ENCODE data around the gene ADCK2.
"Not testable (repeated sequence)": the region's sequence is repeated elsewhere in the genome, so short reads cannot be mapped to it uniquely, and the experiment has no call there.

Gene ADCK2

GRCh38 chr7:140696680-140697446, 24.1 kb downstream of the ADCK2 start, which contains the start of gene NDUFB2:
Gene NDUFB2, plus strand, starts transcription at chr7:140696708. Its CDS starts 37 bp downstream, at chr7:140696745.
- DNase-seq = peak; percentile 75

GRCh38 chr7:140697447-140698143, 24.9 kb downstream of the ADCK2 start:
- DNase-seq = no peak

- no peak for DNase-seq
Observed at GRCh38 chr7:140698477-140698876, 25.7 kb downstream of the ADCK2 start.

- no peak for DNase-seq
Observed at GRCh38 chr7:140702774-140703173, 30.0 kb downstream of the ADCK2 start.

- no peak for DNase-seq
Observed at GRCh38 chr7:140704205-140704604, 31.5 kb downstream of the ADCK2 start.

GRCh38 chr7:140707132-140707531, 34.4 kb downstream of the ADCK2 start:
- DNase-seq = no peak

GRCh38 chr7:140708764-140709163, 36.0 kb downstream of the ADCK2 start:
- not testable (repeated sequence) for DNase-seq

- not testable (repeated sequence) for DNase-seq
Observed at GRCh38 chr7:140712392-140712791, 39.6 kb downstream of the ADCK2 start.

GRCh38 chr7:140714331-140715040, 41.7 kb downstream of the ADCK2 start:
- no peak for DNase-seq

GRCh38 chr7:140719721-140720120, 47.0 kb downstream of the ADCK2 start:
- no peak for DNase-seq

- DNase-seq = no peak
Observed at GRCh38 chr7:140722254-140722653, 49.5 kb downstream of the ADCK2 start.

GRCh38 chr7:140723006-140723405, 50.3 kb downstream of the ADCK2 start:
- no peak for DNase-seq

- DNase-seq = no peak
Observed at GRCh38 chr7:140723574-140723973, 50.8 kb downstream of the ADCK2 start.

GRCh38 chr7:140724706-140725105, 52.0 kb downstream of the ADCK2 start:
- no peak for DNase-seq

GRCh38 chr7:140726281-140726680, 53.5 kb downstream of the ADCK2 start:
- no peak for DNase-seq

- peak; percentile 2 for DNase-seq
Observed at GRCh38 chr7:140732416-140732815, 59.7 kb downstream of the ADCK2 start.

- DNase-seq = no peak
Observed at GRCh38 chr7:140734096-140734495, 61.4 kb downstream of the ADCK2 start.

GRCh38 chr7:140734729-140735128, 62.0 kb downstream of the ADCK2 start:
- DNase-seq = no peak

GRCh38 chr7:140738280-140738679, 65.5 kb downstream of the ADCK2 start:
- no peak for DNase-seq

- DNase-seq = not testable (repeated sequence)
Observed at GRCh38 chr7:140743255-140743654, 70.5 kb downstream of the ADCK2 start.

GRCh38 chr7:140744005-140744404, 71.3 kb downstream of the ADCK2 start:
- no peak for DNase-seq
